ENCODE data around the gene MYEOV.

Gene MYEOV

DNA sequence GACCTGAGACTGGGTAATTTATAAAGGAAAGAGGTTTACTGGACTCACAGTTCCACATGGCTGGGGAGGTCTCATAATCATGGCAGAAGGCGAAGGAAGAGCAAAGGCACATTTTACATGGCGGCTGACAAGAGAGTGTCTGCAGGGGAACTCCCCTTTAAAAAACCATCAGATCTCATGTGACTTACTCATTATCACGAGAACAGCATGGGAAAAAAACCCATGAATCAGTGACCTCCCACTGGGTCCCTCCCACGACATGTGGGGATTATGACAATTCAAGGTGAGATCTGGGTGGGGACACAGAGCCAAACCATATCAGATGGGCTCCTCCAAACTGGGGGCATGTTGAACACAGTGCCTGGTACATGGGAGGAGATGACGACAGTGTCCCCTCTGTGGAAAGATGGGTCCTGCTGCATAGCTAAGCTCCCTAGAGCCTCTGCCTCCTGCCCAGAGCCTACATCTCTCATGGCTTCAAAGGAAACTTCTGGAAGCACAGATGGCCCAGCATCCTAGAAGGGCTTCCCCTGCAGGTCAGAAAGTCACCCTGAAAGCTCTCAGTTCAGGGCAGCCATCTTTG, 46.1 kb downstream of the MYEOV start:
- DNase-seq (ENCODE audit: low read depth in 2 of 2), result no peak

DNA sequence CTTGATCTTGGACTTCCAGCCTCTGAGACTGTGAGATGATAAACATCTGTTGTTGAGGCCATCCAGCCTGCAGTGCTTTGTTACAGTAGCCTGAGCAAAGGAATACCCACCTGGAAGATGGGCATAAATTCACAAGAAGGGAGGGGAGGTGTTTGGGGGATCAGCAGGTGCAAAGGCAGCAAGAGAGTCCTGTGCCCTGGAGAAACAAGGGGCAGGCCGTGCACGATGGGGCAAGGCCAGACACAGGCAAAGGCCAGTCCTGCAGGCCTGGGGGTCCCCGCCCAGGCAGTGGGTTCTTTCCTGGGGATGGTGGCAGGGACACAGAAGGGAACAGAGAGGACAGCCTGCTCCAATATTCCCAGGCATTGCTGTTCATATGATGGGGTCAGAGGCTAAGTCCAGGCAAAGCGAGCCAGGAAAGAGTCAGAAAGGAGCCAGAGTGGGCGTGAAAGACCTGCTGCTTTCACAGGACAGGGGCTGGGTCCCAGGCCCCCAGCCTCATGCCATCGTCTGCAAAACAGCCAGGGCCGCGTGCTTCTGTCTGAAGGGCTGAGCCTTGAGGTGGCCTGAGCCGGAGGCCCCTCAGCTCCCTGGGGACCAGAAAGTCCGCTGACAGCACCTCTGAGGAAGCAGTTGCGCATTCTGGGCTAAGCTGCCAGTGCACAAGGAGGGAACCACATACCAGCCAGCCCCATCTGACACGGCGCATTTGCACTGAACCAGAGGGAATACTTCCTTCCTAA, 48.8 kb downstream of the MYEOV start:
- no peak for DNase-seq (ENCODE audit: low read depth in 2 of 2)

DNA sequence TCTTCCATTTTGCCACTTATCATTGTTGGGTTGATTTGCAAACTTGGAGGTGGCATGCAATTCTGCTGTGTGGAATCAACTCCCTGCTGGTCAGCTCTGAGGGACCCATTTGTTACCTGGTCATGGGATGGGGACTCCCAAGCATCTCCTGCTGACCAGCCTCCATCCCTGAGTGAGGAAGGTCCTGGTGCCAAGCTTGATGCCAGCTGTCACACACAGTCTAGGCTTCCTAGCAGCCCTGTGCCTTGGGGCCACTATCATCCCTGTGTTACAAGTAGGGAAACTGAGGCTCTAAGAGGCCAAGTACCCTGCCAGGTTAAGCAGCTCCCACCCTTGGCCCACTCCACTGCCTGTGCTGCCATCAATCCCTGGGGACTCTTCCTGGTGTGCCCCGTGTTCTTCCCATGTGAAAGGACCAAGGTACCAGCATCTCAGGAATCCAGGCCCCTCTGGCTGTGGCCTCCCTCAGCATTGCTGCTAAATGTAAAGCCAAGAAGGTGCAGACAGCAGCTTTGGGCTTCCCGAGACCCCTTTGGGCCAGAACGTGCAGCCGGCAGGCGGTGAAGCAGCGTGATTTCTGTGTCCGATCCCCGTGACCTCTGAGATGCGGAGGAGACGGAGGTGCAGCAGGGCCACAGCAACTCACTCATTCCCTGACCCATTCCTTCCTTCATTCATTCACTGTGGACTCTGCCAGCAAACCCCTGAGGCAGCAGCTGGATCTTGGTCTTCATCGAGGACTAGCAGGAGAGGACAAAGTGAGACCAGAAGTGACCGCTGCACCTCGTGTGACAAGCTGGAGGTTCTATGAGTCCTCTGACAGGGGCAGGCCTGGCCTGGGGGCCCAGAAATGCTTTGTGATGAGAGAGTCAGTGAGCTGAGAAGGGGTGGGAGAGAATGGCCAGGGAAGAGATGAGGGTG, 49.7 kb downstream of the MYEOV start:
- no peak for DNase-seq (ENCODE audit: low read depth in 2 of 2)

DNA sequence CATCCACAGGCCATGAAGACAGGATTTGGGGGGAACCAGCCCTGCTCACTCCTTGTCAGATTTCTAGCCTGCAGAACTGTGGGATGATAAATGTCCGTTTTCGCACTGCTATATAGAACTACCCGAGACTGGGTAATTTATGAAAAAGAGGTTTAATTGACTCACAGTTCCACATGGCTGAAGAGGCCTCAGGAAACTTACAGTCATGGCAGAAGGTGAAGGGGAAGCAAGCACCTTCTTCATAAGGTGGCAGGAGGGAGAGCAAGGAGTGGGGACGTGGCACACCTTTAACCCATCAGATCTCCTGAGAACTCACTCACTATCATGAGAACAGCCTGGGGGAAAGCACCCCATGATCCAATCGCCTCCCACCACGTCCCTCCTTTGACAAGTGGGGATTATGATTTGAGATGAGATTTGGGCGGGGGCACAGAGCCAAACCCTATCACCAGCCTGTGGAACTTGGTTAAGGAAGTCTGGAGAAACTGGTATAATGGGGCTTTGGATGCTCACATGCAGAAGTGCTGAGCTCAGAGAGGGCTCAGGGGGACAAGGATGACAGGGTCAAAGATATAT, 50.7 kb downstream of the MYEOV start:
- no peak for DNase-seq (ENCODE audit: low read depth in 2 of 2)

Measured in stimulated activated CD4-positive, alpha-beta T cell treated with anti-CD3 and anti-CD28 coated beads, Interleukin-1b, Interleukin-23, amount 100 ng/mL, for 4 hours (primary cell).